GM12865 (cell line): ENCODE data around the gene GRID2.

ENCODE experiments used
- DNase-seq: peaks from one replicate; pipeline ENCODE4 v3.0.0; 2010; ENCODE audit warnings: low read depth
- H3K4me3 ChIP-seq: 2 replicates; pipeline ENCODE4 v1.5.1; 2011; ENCODE audit warnings: mild to moderate bottlenecking, low read depth, low read length, control low read depth
- CTCF ChIP-seq: IDR thresholded peaks from 2 replicates; pipeline ENCODE4 v1.5.1; 2011; ENCODE audit warnings: low read length, control low read depth, low read depth, inconsistent platforms; ENCODE audit not compliant: insufficient read depth; ENCODE audit errors: missing control alignments

The GRID2 gene

DNA sequence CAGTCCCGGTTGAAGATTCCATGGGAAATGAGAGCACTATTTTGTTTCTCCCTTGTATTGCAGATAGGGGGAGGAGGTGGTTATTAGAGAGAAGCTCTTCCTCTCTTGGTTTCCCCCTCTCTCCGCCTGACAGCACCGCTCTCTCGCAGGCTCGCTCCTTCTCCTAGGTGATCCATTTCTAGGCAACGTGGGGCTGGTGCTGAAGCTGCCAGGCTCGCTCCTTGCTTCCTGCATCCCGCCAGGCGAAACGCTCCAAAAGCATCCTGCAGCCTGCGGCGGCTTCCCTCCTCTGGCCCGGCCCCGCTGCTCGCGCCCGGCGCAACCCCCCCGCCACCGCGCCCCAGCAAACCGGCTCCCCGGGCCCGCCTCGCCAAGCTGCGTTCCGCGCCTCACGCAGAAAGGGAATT, at the start of gene GRID2:
Gene GRID2 (plus strand): TSS at position 346 of the 407 bp plus-strand sequence.
- H3K4me3 ChIP-seq = no peak within 1 kb of the TSS
- no peak for TF ChIP-seq CTCF
- no peak for DNase-seq

DNA sequence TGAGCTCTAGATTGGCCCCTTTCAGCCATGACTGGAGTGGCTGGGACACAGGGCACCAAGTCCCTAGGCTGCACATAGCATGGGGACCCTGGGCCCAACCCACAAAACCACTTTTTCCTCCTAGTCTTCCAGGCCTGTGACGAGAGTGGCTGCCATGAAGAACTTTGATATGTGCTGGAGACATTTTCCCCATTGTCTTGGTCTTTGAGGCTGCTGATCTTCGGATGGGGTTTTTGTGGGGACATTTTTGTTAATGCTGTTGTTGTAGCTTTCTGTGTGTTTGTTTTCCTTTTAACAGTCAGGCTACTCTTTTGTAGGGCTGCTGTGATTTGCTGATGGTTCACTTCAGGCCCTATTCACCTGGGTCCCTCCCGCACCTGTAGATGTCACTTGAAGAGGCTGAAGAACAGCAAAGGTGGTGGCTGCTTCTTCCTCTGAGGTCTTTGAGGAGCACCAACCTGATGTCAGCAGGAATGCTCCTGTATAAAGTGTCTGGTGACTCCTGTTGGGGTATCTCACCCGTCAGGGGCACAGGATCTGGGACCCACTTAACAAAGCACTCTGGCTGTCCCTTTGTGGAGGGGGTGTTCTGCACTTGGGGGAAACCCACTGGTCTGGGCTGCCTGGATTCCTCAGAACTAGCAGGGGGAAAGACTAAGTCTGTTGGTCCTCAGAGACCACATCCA, 49.6 kb upstream of the GRID2 start:
- H3K4me3 ChIP-seq = no peak overlapping the region
- TF ChIP-seq CTCF = no peak
- DNase-seq = no peak

DNA sequence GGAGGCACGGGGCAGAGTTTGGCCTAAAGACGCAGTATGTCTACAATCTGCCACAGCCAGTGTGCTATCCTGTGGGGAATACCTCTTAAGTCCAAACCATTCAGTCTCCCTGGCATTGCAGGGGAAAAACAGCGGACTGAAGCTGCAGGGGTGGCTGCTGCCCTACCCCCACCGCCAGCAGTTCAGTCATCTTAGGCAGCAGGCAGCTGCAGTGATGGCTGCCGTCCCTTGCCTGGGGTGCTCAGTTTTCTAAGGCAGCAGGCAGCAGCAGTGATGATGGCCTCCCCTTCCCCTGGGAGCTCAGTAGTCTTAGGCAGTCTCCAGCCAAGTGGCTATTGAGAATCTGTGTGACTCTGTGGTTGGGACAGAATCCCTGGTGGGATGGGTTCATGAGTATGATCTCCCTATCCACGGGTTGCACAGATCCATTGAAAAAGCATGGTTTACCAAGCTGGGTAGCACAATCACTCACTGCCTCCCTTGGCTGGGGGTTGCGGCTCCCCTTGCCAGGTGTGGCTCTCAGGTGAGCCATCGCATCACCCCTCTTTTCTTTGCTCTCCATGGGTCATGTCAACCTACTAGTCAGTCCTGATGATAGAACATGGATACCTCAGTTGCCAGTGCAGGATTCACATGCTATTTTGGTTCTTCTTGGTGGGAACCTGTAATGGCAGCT, 48.9 kb upstream of the GRID2 start:
- no peak for DNase-seq
- TF ChIP-seq CTCF = no peak

DNA sequence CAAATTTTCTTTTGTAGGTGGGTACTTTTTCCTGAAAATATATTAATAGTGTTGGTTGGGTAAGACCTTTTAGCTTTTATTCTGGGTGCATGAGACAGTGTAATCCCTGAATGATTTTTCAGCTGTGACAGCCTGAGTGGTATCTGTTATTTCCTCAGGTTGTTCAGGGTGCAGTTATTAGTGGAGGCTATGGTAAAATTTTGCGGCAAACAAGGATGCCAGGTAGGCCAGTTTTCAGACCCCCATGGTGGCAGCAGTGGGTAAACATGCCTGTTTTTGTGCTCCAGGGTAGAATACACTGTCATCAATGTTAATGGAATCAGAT, 47.9 kb upstream of the GRID2 start:
- no peak overlapping the region for H3K4me3 ChIP-seq

More for the DNA sequence above, 48.9 kb upstream of the GRID2 start:
- H3K4me3 ChIP-seq = no peak overlapping the region

DNA sequence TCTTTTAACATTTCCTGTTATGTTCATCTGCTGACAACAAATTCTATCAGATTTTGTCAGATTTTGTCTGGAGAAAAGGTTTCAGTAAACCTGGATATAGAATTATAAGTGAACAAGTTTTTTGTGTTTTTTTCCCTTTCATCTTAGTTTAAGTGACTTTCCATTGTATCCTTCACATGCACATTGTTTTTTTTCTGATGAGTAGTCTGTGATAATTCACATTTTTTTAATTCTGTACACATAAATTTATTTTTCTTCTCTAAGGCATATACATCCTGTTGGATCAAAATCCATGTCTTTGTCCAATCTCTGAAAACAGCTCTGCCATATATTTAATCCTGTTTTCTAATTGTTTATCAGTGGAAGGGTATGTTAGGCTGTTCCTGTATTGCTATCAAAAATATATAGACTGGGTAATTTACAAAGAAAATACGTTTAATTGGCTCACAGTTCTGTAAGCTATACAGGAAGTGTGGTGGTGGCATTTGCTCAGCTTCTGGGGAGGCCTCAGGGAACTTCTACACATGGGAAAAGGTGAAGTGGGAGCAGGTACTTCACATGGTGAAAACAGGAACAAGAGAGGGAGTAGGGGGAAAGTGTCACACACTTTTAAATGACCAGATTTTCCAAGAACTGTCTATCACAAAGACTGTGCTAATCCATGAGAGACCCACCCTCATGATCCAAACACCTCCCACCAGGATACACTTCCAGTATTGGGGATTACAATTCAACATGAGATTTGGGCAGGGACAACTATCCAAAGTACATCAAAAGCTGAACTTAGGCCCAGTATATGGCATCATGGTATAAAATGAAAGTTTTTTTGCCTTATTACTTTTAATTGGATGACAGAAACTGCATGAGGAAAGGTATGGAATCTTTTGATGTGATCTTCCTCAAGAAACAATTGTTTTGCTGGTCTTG, 45.6 kb upstream of the GRID2 start:
- no peak for DNase-seq
- TF ChIP-seq CTCF = no peak
- no peak overlapping the region for H3K4me3 ChIP-seq

More for the DNA sequence above, 47.9 kb upstream of the GRID2 start:
- TF ChIP-seq CTCF = no peak
- DNase-seq = no peak

- no peak for DNase-seq
- H3K4me3 ChIP-seq = no peak overlapping the region
- no peak for TF ChIP-seq CTCF
These were observed 42.5 kb upstream of the GRID2 start for GRCh38 chr4:92261256-92261655.
